Suprapubic skin (tissue), 3 donors: ENCODE results near the gene MFSD11.

Experiments
- CTCF ChIP-seq, 2 donors: fragments of 200-600 bp in 1 of 2; fragments of 450-650 bp in 1 of 2; sonication (generic) in 1 of 2; IDR thresholded peaks; one replicate each; pipeline ENCODE4 v1.5.1; 2016 to 2019; ENCODE audit warnings: antibody characterized with exemption in 2 of 2, mild to moderate bottlenecking in 1 of 2, moderate library complexity in 1 of 2
- EP300 ChIP-seq: sonication (generic); formaldehyde crosslinking; IDR thresholded peaks from one replicate; pipeline ENCODE4 v1.6.1; 2017; ENCODE audit warnings: antibody characterized with exemption
- POLR2A ChIP-seq, 2 donors: fragments of 450-650 bp; IDR thresholded peaks; one replicate each; pipeline ENCODE4 v1.6.1; 2017; ENCODE audit warnings: antibody characterized with exemption in 2 of 2, mild to moderate bottlenecking in 2 of 2, moderate library complexity in 2 of 2

- no peak for TF ChIP-seq CTCF (IDR thresholded peaks at IDR 0.05)
- TF ChIP-seq EP300, result no peak
- TF ChIP-seq POLR2A (IDR thresholded peaks at IDR 0.05), result peak in 1 of 2 donors; percentile 8
Measured at GRCh38 chr17:76700617-76701470, 37.1 kb upstream of the MFSD11 start.
